Measurements from ENCODE around the gene WBP1L.

WBP1L gene

DNA sequence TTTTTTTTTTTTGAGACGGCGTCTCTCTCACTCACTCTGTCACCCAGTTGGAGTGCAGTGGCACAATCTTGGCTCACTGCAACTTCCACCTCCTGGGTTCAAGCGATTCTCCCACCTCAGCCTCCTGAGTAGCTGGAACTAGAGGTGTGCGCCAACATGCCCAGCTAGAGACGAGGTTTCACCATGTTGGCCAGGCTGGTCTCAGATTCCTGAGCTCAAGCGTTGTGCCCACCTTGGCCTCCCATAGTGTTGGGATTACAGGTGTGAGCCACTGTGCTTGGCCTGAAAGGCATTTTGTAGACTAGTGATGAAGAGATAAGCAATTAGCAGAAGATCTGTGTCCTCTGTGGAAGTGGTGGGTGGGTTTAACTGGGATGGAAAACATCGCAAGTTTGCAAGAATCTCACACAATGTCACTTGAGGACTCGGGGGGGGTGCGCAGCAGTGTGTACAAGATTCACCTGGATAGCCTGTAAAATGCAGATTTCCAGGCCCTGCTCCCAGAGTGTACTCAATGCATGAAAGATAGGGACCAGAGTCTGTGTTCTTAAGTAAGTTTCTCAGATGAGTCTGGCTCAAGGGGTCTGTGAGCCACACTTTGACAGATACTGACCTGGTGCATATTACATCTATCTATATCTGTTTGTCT lies 82.5 kb downstream of the WBP1L start:
- DNase-seq (ENCODE audit: low read depth in 2 of 2): no peak
- TF ChIP-seq, protein P1, sequence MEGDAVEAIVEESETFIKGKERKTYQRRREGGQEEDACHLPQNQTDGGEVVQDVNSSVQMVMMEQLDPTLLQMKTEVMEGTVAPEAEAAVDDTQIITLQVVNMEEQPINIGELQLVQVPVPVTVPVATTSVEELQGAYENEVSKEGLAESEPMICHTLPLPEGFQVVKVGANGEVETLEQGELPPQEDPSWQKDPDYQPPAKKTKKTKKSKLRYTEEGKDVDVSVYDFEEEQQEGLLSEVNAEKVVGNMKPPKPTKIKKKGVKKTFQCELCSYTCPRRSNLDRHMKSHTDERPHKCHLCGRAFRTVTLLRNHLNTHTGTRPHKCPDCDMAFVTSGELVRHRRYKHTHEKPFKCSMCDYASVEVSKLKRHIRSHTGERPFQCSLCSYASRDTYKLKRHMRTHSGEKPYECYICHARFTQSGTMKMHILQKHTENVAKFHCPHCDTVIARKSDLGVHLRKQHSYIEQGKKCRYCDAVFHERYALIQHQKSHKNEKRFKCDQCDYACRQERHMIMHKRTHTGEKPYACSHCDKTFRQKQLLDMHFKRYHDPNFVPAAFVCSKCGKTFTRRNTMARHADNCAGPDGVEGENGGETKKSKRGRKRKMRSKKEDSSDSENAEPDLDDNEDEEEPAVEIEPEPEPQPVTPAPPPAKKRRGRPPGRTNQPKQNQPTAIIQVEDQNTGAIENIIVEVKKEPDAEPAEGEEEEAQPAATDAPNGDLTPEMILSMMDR (IDR thresholded peaks at IDR 0.05; ENCODE audit: low read depth, low read length): no peak
- H3K4me3 ChIP-seq (replicated peaks in 1 of 2; ENCODE audit: low read depth in 2 of 2, low read length in 2 of 2): no peak overlapping the region

DNA sequence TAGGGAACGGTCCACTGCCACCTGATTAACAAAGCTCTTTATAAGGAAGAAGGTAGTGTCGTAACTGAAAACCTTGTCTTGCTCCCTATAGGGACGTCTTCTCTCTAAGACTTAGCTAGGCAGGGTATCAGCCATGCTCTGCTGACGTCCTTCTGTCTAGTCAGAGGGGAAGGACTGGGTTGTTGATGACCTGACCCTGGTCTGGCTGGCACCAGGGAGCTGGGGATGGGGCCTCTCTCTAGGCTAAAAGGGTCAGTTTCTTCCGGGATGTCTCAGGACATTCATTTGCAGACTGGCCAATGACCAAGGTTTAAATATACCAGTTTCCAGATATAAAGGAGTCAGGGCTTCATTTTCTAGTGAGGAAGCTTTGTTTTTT lies 83.8 kb downstream of the WBP1L start:
- H3K4me3 ChIP-seq (replicated peaks in 1 of 2; ENCODE audit: low read depth in 2 of 2, low read length in 2 of 2): no peak overlapping the region
- TF ChIP-seq, protein P1 (IDR thresholded peaks at IDR 0.05; ENCODE audit: low read depth, low read length): no peak
- no peak for DNase-seq (ENCODE audit: low read depth in 2 of 2)

DNA sequence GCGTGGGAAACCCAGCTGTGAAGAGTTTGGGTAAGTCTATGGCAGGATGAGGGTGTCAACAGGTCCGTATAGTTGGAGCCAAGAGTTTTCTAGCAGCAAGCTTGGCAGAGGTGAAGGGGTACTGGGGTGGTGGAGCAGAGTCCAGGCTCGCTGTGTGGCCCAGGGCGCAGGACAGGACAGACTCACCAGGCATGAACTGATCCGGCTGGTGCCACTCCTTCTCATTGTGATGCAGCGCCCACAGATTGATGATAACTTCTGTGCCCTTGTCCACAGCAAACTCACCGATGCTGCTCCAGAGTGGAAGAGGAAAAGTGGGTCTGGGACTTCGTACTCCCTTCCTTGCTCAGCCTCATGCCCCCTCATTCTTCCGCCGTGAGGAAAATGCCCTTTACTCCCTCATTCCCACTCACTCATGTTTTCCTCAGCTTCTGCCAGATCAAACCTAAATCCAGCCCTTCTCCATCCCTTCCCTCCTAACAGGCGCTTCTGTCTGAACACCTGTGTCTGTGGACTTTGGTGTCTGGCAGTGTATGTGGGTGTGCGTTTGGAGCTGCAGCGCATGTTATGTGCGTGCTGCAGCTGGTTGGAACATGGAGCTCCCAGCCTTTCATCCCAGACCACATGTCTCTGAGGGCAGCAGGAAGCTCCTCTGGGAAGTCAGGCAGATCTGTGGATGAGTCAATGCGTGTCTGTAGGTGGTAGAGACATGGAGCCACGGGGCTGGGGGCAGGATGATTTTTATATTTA lies 87.7 kb downstream of the WBP1L start:
- TF ChIP-seq, protein P1 (IDR thresholded peaks at IDR 0.05; ENCODE audit: low read depth, low read length): no peak
- no peak for DNase-seq (ENCODE audit: low read depth in 2 of 2)
- H3K4me3 ChIP-seq (replicated peaks in 1 of 2; ENCODE audit: low read depth in 2 of 2, low read length in 2 of 2): no peak overlapping the region

DNA sequence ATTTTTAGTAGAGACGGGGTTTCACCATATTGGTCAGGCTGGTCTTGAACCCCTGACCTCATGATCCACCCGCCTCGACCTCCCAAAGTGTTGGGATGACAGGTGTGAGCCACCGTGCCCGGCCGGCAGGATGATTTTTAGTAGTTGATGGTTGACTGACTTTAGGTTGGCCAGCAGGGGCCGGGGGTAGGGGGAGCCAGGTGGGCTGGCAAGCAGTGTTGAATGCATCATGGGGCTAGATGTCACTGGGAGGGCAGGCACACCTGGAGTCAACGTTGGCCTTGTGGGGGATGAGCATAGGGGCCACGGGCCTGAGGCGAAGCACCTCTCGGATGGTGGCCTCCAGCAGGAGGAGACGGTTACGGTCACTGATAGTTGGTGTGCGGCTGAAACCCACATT lies 88.5 kb downstream of the WBP1L start:
- no peak for DNase-seq (ENCODE audit: low read depth in 2 of 2)
- TF ChIP-seq, protein P1 (IDR thresholded peaks at IDR 0.05; ENCODE audit: low read depth, low read length): no peak
- H3K4me3 ChIP-seq (replicated peaks in 1 of 2; ENCODE audit: low read depth in 2 of 2, low read length in 2 of 2): no peak overlapping the region

DNA sequence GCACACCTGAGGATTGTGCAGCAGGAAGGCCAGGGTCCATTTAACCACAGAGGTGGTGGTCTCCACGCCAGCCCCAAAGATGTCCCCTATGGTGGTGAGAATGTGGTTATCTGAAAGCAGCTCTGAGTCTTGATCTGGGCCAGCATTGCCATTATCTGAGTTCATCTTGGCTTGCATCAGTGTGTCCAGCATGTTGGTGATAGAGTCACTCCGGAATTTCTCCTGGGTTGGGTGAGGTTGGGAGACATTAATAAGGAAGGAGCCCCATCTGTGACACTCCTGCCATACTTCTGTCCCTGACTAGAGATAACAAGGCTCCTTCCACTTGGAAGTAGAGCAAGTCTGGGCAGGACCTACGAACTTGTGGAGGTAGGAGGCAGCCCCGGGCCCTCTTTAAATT lies 89.2 kb downstream of the WBP1L start:
- TF ChIP-seq, protein P1 (IDR thresholded peaks at IDR 0.05; ENCODE audit: low read depth, low read length): no peak
- no peak for DNase-seq (ENCODE audit: low read depth in 2 of 2)
- no peak overlapping the region for H3K4me3 ChIP-seq (replicated peaks in 1 of 2; ENCODE audit: low read depth in 2 of 2, low read length in 2 of 2)

DNA sequence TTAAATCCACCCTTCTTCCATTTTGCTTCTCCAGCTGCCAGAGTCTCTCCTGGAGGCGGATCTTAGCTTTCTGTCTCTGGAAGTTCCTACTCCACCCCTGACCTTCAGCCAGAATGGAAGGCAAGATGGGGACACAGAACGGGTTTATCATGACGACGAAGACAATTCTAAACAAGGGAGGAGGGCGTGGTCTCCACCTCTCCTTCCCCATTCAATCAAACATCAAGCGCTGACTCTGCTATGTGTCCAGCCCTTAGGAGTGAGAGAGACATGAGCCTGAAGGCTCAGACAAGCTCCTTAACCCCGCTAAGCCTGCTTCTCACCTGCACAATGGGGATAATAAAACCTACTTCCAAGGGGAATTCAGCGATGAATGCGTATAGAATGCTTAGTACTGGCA lies 90.4 kb downstream of the WBP1L start:
- no peak for DNase-seq (ENCODE audit: low read depth in 2 of 2)
- H3K4me3 ChIP-seq (replicated peaks in 1 of 2; ENCODE audit: low read depth in 2 of 2, low read length in 2 of 2): no peak overlapping the region
- TF ChIP-seq, protein P1 (IDR thresholded peaks at IDR 0.05; ENCODE audit: low read depth, low read length): no peak
